Neuronal stem cell (in vitro differentiated cells): ENCODE data around the gene CHD3.

ENCODE experiments used
- DNase-seq: peaks from one replicate; pipeline ENCODE4 v3.0.0-alpha.2; 2013; ENCODE audit warnings: low spot score
- H2AFZ ChIP-seq: one replicate; pipeline ENCODE4 v1.6.1; 2013; ENCODE audit warnings: mild to moderate bottlenecking, low read length, inconsistent platforms
- H2AK5ac ChIP-seq: 2 replicates; pipeline ENCODE4 v1.6.1; 2013; ENCODE audit warnings: low read depth, mild to moderate bottlenecking, inconsistent platforms, low read length, moderate library complexity, mixed read lengths
- H2BK120ac ChIP-seq: 2 replicates; pipeline ENCODE4 v1.6.1; 2013; ENCODE audit warnings: low read depth, mild to moderate bottlenecking, inconsistent platforms, low read length, moderate library complexity, mixed read lengths
- H2BK12ac ChIP-seq: one replicate; pipeline ENCODE4 v1.6.1; 2013; ENCODE audit warnings: low read length, inconsistent platforms
- H2BK15ac ChIP-seq: 2 replicates; pipeline ENCODE4 v1.6.1; 2013; ENCODE audit warnings: mild to moderate bottlenecking, low read length, inconsistent platforms, mixed read lengths
- H2BK5ac ChIP-seq: one replicate; pipeline ENCODE4 v1.6.1; 2013; ENCODE audit warnings: inconsistent platforms, mild to moderate bottlenecking, low read length, moderate library complexity
- H3K14ac ChIP-seq: one replicate; pipeline ENCODE4 v1.6.1; 2013; ENCODE audit warnings: low read length, inconsistent platforms
- H3K18ac ChIP-seq: 2 replicates; pipeline ENCODE4 v1.6.1; 2013; ENCODE audit warnings: low read length, inconsistent platforms
- H3K23ac ChIP-seq: 2 replicates; pipeline ENCODE4 v1.6.1; 2013; ENCODE audit warnings: low read depth, mild to moderate bottlenecking, mixed read lengths, low read length, inconsistent platforms; ENCODE audit not compliant: poor library complexity
- H3K27ac ChIP-seq: replicated peaks from 3 replicates; pipeline ENCODE4 v1.5.1; 2013; ENCODE audit warnings: low read length, inconsistent platforms
- H3K27me3 ChIP-seq, 3 experiments: 2 replicates each; pipeline ENCODE4 v1.6.1; 2013; ENCODE audit warnings: low read length in 3 of 3, mild to moderate bottlenecking in 2 of 3, inconsistent platforms in 1 of 3, low read depth in 1 of 3, mixed read lengths in 1 of 3, moderate library complexity in 1 of 3; ENCODE audit not compliant: control insufficient read depth in 3 of 3, insufficient read depth in 3 of 3
- H3K36me3 ChIP-seq, 2 donors: replicated peaks in 1 of 2; 2 replicates each; pipeline ENCODE4 v1.6.1; 2013; ENCODE audit warnings: low read length in 2 of 2; ENCODE audit not compliant: control insufficient read depth in 2 of 2, insufficient read depth in 2 of 2
- H3K4ac ChIP-seq: 2 replicates; pipeline ENCODE4 v1.6.1; 2013; ENCODE audit warnings: inconsistent platforms, mild to moderate bottlenecking, low read length, moderate library complexity
- H3K4me1 ChIP-seq, 2 donors: 1 replicate in 1 of 2; 2 replicates in 1 of 2; pipeline ENCODE4 v1.6.1; 2013; ENCODE audit warnings: low read length in 2 of 2, low read depth in 1 of 2; ENCODE audit not compliant: control insufficient read depth in 2 of 2, insufficient read depth in 1 of 2
- H3K4me2 ChIP-seq: one replicate; pipeline ENCODE4 v1.6.1; 2013; ENCODE audit warnings: mild to moderate bottlenecking, low read length, inconsistent platforms; ENCODE audit not compliant: insufficient read depth, poor library complexity, severe bottlenecking
- H3K4me3 ChIP-seq, 2 donors: 2 replicates each; pipeline ENCODE4 v1.5.1; 2013; ENCODE audit warnings: low read length in 2 of 2, mild to moderate bottlenecking in 2 of 2, inconsistent platforms in 1 of 2, moderate library complexity in 1 of 2
- H3K79me1 ChIP-seq: one replicate; pipeline ENCODE4 v1.6.1; 2013; ENCODE audit warnings: low read depth, mild to moderate bottlenecking, inconsistent platforms, low read length, moderate library complexity
- H3K9ac ChIP-seq: one replicate; pipeline ENCODE4 v1.6.1; 2013; ENCODE audit warnings: mild to moderate bottlenecking, low read depth, low read length, inconsistent platforms; ENCODE audit not compliant: poor library complexity
- H3K9me3 ChIP-seq, 2 donors: replicated peaks in 1 of 2; 2 replicates each; pipeline versions ENCODE3 to v1.6.1; 2013; ENCODE audit warnings: low read length in 2 of 2, mild to moderate bottlenecking in 2 of 2, inconsistent platforms in 1 of 2, low read depth in 1 of 2, mixed read lengths in 1 of 2, moderate library complexity in 1 of 2; ENCODE audit not compliant: control insufficient read depth in 2 of 2, insufficient read depth in 1 of 2
- H4K8ac ChIP-seq: one replicate; pipeline ENCODE4 v1.6.1; 2013; ENCODE audit warnings: low read depth, mild to moderate bottlenecking, inconsistent platforms, low read length, moderate library complexity
- H4K91ac ChIP-seq: one replicate; pipeline ENCODE4 v1.6.1; 2013; ENCODE audit warnings: low read length, low read depth, mild to moderate bottlenecking, inconsistent platforms; ENCODE audit not compliant: poor library complexity
- WGBS, 2 donors: extraction: QIAGEN DNeasy Blood & Tissue Kit; methylation state at CpG; one replicate each; pipeline ENCODE4 v1.1.7; 2013; ENCODE audit warnings: missing lambda C conversion rate in 2 of 2, mixed read lengths in 1 of 2; ENCODE audit not compliant: insufficient read length in 2 of 2, insufficient replicate concordance in 1 of 2; ENCODE audit errors: extremely low coverage in 2 of 2; 5-methylcytosine and 5-hydroxymethylcytosine counted together

CHD3 gene

DNA sequence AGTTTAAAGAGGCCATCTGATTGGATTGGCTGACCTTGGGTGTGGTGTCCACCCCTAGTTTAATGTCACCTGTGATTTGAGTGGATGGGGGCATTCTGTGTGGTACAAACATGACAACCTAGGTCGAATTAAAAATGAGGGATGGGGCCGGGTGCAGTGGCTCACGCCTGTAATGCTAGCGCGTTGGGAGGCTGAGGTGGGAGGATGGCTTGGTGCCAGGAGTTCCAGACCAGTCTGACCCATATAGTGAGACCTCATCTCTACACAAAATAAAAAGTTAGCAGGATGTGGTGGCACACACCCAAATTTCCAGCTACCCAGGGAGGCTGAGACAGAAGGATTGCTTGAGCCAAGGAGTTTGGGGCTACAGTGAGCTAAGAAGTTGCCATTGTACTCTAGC is 57.9 kb downstream of the CHD3 start:
- no peak overlapping the region for H3K23ac ChIP-seq
- DNase-seq: no peak

DNA sequence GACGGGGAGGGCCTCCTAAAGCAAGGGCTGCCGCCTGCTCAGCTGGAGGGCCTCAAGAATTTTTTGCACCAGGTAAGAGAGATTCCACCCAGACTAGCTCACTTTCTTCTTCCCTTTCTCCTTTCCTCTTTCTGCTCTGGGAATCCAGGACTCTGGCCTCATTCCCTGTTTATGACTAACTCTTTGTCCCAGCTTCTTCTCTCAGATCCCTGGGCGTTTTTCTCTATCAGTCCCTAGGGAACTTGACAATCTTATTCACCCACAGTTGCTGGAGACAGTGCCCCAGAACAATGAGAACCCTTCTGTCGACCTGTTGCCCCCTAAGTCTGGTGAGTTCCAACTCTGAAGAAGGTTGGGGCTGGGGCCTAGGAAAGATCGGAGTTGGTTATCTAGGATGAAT is 59.1 kb downstream of the CHD3 start:
- no peak overlapping the region for H3K4me2 ChIP-seq
- H3K27me3 ChIP-seq: peaks cover 0 to 2% (median 0%) of the 10 kb centered on the region in 3 experiments
- no peak overlapping the region for H4K8ac ChIP-seq
- H3K23ac ChIP-seq: no peak overlapping the region
- H2BK120ac ChIP-seq: no peak overlapping the region
- no peak overlapping the region for H3K14ac ChIP-seq
- no peak overlapping the region for H3K4me3 ChIP-seq
- H3K4ac ChIP-seq: no peak overlapping the region
- WGBS, 2 donors: no CpG with 5 or more reads among the region's 5 CpGs
- no peak overlapping the region for H3K27ac ChIP-seq
- H2BK15ac ChIP-seq: no peak overlapping the region
- no peak overlapping the region for H2AK5ac ChIP-seq
- no peak overlapping the region for H2BK5ac ChIP-seq
- H3K4me1 ChIP-seq: no peaks in the 10 kb centered on the region
- H2BK12ac ChIP-seq: no peak overlapping the region
- H3K9me3 ChIP-seq: peaks cover 0 to 2% of the 10 kb centered on the region in 2 donors
- no peaks in the 10 kb centered on the region for H3K79me1 ChIP-seq
- DNase-seq: no peak
- H3K9ac ChIP-seq: no peak overlapping the region
- H2AFZ ChIP-seq: no peak overlapping the region
- no peak overlapping the region for H4K91ac ChIP-seq
- H3K18ac ChIP-seq: no peak overlapping the region
- peaks cover 52 to 74% of the 10 kb centered on the region in 2 donors for H3K36me3 ChIP-seq

More for the DNA sequence above, 57.9 kb downstream of the CHD3 start:
- Histone ChIP-seq H4K91ac (no peak overlapping the region), H2AFZ (no peak overlapping the region), H4K8ac (no peak overlapping the region), H3K27me3 (peaks cover 0 to 2% (median 0%) of the 10 kb centered on the region in 3 experiments), H3K79me1 (no peaks in the 10 kb centered on the region), H3K9ac (no peak overlapping the region), H2BK12ac (no peak overlapping the region), H3K27ac (no peak overlapping the region), H3K4me2 (no peak overlapping the region), H3K9me3 (peaks cover 0 to 2% of the 10 kb centered on the region in 2 donors), H2BK120ac (no peak overlapping the region), H3K4me1 (no peaks in the 10 kb centered on the region), H3K18ac (no peak overlapping the region), H3K4ac (no peak overlapping the region), H2AK5ac (no peak overlapping the region), H2BK15ac (no peak overlapping the region), H3K14ac (no peak overlapping the region), H2BK5ac (no peak overlapping the region), H3K36me3 (peaks cover 52 to 83% of the 10 kb centered on the region in 2 donors), H3K4me3 (no peak overlapping the region)
- WGBS, 2 donors: no CpG with 5 or more reads among the region's 5 CpGs

DNA sequence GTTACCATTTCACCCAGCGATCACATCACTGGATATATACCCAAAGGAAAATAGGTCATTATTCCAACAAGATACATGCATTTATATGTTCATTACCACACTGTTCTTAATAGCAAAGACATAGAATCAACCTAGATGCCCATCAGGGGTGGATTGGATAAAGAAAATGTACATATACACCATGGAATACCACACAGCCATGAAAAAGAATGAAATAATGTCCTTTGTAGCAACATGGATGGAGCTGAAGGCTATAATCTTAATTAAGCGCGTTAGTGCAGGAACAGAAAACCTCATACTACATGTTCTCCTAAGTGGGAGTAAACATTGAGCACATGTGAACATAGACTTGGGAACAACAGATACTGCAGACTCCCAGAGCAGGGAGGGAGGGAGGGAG is 62.0 kb downstream of the CHD3 start:
- H4K8ac ChIP-seq: no peak overlapping the region
- H2BK5ac ChIP-seq: no peak overlapping the region
- H2BK120ac ChIP-seq: no peak overlapping the region
- H3K36me3 ChIP-seq: peaks cover 31 to 47% of the 10 kb centered on the region in 2 donors
- H3K4me3 ChIP-seq: no peak overlapping the region
- no peak overlapping the region for H2BK12ac ChIP-seq
- no peak overlapping the region for H3K14ac ChIP-seq
- no peak overlapping the region for H3K4me2 ChIP-seq
- H3K18ac ChIP-seq: no peak overlapping the region
- DNase-seq: no peak
- no peak overlapping the region for H3K9ac ChIP-seq
- no peak overlapping the region for H2AK5ac ChIP-seq
- no peak overlapping the region for H2BK15ac ChIP-seq
- H3K23ac ChIP-seq: no peak overlapping the region
- H3K27ac ChIP-seq: no peak overlapping the region
- no peaks in the 10 kb centered on the region for H3K79me1 ChIP-seq
- H3K4me1 ChIP-seq: no peaks in the 10 kb centered on the region
- H4K91ac ChIP-seq: no peak overlapping the region
- peaks cover 0 to 2% (median 0%) of the 10 kb centered on the region in 3 experiments for H3K27me3 ChIP-seq
- H3K4ac ChIP-seq: no peak overlapping the region
- no peak overlapping the region for H2AFZ ChIP-seq
- WGBS, 2 donors: no CpG with 5 or more reads among the region's 3 CpGs
- peaks cover 0 to 2% of the 10 kb centered on the region in 2 donors for H3K9me3 ChIP-seq

DNA sequence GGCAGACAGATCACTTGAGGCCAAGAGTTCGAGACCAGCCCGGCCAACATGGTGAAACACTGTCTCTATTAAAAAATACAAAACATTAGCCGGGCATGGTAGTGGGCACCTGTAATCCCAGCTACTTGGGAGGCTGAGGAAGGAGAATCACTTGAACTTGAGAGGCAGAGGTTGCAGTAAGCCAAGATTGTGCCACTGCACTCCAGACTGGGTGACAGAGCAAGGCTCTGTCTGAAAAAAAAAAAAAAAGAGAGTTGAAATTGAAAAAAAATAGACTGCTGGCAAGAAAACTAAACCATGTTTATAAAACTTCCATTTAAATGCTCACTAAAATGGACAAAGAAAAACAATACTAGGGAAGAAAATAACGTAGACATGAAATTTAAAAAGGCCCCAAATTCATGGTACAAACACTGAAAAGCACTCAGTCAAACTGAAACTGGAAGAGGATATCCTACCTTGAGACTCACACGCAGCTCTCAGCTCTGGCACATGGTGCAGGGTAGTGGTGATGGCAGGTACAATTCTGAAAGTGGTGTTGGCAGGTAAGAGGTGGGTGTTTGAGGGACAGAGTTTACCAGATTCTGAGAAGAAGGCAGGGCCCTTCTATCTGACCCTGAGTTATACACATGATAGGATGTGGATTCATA is 62.7 kb downstream of the CHD3 start:
- Histone ChIP-seq H2BK15ac (no peak overlapping the region), H2BK120ac (no peak overlapping the region), H3K27ac (no peak overlapping the region), H4K91ac (no peak overlapping the region), H2AK5ac (no peak overlapping the region), H3K4me2 (no peak overlapping the region), H3K23ac (no peak overlapping the region), H4K8ac (no peak overlapping the region), H2AFZ (no peak overlapping the region), H2BK5ac (no peak overlapping the region), H3K18ac (no peak overlapping the region), H3K4ac (no peak overlapping the region), H2BK12ac (no peak overlapping the region), H3K36me3 (peaks cover 24 to 40% of the 10 kb centered on the region in 2 donors), H3K79me1 (no peaks in the 10 kb centered on the region), H3K14ac (no peak overlapping the region), H3K9ac (no peak overlapping the region), H3K4me3 (no peak overlapping the region), H3K4me1 (no peaks in the 10 kb centered on the region), H3K9me3 (peaks cover 0 to 2% of the 10 kb centered on the region in 2 donors), H3K27me3 (peaks cover 0 to 2% (median 0%) of the 10 kb centered on the region in 3 experiments)
- DNase-seq: no peak
- no CpG with 5 or more reads among the region's 5 CpGs for WGBS, 2 donors
